GM18909 (cell line): ENCODE results near the gene SUPT20HL1.
"Not testable (repeated sequence)": the region's sequence is repeated elsewhere in the genome, so short reads cannot be mapped to it uniquely, and the experiment has no call there.

Experiments used
- ATAC-seq: cut with Tn5 transposase; IDR thresholded peaks from one replicate; pipeline ENCODE4 v1.9.1; 2021; ENCODE audit warnings: mild to moderate bottlenecking; ENCODE audit not compliant: unreplicated experiment, poor library complexity

The SUPT20HL1 gene

DNA sequence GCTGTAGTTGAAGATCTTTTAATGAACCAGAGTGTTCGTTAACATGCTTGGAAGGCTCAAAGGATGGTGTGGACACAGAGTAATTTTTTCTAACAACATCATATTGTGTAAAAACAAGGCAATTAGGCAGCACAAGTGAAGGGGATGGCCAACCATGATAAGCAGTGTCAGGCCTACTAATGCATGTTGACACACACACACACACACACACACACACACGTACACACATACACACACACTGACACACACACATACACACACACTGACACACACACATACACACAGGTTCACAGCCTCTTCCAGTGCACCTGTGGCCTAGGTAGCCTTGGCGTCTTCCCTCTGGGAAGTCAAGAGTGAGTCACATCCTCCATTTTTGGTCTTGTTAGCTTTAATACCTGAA is at the start of gene SUPT20HL1:
Gene SUPT20HL1 (plus strand): TSS at position 368 of the 400 bp plus-strand sequence. CDS start 2,122 bp downstream, outside the sequence.
- ATAC-seq, result no peak

DNA sequence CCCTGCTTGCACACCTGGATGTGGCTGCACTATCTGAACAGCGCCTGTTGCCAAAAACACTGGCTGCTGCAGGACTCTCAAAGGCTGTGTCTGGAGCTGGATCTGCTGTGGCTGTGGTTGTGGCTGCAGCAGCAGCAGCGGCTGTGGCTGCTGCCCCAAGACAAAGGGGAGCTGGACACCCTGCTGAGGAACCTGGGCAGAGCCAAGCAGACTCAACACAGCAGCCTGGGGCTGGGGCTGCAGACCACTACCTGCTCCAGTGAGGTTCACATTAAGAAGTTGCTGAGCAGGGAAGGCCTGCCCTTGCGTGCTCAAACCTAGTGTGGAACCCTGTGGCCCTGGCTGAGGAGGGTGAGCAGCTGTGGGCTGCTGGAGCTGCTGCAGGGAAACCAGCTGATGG is 49.5 kb upstream of the SUPT20HL1 start:
- not testable (repeated sequence) for ATAC-seq

DNA sequence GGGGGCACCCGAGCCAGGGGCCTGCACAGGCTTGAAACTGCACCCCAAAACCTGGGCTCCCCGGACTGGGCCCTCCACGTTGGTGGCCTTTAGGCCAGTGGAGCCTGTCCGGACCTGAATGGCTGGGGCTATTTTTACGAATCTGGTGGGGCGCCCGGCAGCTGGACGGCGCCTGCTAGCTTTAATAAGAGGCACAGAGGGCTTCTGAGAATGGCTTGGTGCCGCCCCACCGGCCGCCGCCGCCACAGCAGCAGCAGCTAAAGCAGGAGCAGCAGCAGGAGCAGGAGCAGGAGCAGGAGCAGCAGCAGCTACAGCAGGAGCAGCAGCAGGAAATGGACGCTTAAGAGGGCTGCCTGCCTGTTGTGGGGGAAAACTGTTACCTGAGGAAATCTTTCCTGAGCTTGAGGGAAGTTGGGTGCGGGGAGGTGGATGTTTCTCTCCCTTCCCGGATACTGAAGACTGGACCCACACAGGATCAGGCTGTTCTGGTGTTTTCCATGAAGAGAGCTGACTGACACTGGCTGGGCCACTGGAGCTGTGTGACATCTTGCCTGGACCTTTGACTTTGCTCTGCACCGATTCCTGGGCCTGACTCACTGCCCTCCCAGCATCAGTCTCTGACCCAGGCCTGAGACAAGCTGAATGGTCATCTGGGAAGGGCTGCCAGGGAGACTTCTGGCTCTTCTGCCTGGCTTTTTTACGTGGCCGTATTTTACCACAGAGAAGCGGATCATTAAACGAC is 48.8 kb upstream of the SUPT20HL1 start:
- ATAC-seq, result not testable (repeated sequence)

DNA sequence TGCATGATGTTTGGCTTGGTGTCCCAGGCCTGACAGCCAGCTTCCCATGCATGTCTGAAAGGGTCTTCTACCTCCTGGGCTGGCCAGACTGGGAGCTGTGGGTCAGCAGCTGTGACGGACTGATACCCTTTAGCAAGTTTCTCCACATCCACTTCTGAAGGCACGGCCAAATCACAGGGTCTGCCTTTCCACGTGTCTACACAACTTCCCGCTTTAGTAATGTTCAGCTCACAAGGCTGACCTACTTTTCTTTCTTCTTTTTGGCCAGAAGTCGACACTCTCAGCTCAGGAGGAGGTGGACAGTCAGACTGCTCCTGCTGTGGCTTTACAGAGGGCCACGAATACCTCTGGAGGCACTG is 48.2 kb upstream of the SUPT20HL1 start:
- ATAC-seq, result not testable (repeated sequence)

DNA sequence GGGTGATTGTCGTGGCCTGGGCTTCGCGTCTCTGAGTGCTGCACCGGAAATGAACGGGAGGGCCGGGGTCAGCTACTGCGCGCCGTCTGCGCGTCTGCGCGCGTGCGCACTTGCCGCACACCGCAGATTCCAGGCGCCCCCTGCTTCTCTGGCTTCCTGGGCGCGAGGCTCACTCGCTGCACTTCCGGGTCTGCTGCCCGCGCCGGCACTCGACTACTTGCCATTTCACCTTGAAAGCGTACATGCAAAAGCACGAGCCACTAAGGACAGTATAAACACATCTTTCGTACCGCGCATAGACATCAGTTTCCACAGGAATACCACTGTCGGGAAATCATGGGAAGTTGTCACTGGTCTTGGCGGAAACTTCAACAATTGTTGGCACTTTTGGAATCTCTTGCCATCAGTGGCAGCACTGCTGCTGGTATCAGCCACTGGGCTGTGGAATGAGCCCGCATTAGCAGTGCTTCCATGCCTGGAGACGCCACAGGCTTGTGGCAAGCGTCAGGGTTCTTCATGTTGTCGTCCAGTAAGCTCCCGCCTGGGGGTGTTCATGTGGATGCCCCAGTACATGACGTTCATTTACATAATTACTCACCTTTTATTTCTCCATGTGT is 46.3 kb upstream of the SUPT20HL1 start, which contains the start of gene SUPT20HL2:
Gene SUPT20HL2 (minus strand): TSS at position 51 of the 617 bp plus-strand sequence. CDS start 754 bp downstream, outside the sequence.
- ATAC-seq, result no peak

DNA sequence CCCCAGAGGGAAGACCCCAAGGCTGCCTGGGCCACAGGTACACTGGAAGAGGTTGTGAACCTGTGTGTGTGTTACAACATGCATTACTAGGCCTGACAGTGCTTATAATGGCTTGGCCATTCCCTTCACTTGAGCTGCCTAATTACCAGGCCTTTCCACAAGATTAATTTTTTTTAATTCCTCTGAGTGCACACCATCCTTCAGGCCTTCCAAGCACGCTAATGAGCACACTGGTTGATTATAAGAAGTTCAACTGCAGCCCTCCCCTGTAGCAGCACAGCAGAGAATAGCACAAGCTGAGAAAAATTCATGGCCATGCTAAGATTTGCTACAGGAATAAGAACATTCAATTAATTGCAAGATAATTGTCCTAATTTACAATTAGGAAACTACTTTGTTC is 44.3 kb upstream of the SUPT20HL1 start:
- no peak for ATAC-seq

DNA sequence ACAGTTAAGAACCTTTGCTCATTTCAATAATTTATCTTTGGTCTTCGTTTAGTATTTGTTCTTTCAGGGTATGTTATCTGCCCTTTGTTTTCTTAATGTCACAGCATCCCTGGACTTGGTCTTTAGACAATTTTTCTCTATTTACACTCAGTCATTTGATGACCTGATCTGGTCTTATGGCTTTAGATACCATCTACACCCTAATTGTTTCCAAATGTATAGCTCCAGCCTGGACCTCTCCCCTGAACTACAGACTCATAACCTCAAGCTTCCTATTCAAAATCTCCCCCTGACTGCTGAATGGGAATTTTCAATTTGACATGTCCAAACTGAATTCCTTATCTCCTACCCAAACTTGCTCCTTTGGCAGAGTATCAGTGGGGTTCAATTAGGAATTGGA is 42.9 kb upstream of the SUPT20HL1 start:
- no peak for ATAC-seq

DNA sequence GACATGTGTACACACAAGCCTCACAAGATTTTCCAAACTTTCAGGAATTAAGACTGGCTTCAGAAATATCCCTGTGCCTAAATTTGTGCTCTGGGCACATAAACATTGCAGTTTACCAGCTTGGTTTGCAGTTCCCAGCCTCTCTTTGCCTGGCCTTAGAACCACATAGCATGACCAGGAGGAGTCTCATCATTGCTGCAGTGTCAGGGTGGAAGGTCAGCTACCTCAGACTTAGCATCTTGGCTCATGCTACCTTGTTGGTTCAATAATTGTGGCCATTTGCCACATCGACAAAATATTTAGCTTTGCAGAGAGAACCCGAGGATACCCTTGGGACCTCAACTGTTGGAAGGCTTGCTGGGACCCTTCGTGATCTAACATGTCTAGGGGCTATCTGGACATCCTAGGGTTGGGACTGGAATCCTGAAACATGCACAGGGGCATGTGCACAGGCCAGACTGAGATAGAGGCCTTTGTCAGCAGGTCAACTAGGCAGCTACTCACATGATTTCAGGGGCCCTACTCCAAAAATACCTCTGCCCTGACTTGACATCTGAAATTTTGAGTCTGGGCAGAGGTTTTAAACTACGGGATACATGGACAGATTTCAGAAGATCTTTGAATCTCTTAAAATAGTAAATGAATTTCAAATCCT is 38.6 kb upstream of the SUPT20HL1 start:
- no peak for ATAC-seq

DNA sequence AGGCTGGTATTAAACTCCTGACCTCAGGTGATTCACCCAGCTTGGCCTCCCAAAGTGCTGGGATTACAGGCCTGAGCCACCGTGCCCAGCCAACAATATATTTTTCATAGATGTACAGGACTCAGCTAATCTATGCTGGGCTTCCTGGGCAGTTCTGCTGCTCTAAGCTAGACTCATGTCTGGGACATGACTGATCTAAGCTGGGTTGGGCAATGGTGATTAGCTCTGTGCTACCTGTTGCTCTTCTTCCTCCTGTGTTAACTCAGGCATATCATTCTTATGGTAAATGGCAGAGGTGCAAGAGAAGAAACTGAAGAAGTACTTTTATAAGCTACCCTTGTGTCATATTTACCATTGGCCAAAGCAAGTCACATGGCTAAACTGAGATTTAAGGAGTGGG is 35.2 kb upstream of the SUPT20HL1 start:
- ATAC-seq, result no peak

DNA sequence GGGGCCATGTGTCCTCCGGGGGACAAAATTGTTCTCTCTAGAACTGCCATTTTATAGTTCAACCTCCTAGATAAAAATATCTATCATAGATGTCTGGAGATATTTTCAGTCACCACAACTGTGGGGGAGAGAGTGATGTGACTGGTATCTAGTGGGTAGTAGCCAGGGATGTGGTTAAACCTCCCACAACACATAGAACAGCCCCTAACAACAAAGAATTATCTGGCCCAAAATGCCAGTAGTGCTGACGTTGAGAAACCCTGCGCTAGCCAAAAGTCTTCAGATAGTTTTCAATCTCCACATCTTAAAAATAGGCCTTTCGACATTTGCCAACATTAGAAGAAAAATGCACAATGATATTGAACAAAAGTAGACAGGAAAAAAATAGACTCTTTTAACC is 27.6 kb upstream of the SUPT20HL1 start:
- no peak for ATAC-seq

DNA sequence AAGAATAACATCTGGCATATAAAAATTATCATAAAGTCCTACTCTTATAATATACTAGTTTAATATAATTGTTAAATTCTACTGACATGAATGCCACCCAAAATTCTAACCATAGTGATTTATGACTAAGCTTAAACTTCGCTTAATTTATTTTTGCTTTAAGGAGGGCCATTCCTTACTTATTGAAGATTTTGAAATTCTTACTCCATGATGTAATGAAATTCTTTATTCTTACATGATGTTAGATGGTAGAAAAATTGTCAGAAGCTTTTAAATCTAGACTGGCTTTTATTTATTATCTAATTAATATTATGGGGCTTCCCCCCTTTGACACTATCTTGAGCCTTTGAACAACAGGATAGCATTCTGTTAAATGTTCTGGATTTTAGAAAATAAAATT is 27.1 kb upstream of the SUPT20HL1 start:
- ATAC-seq, result no peak

DNA sequence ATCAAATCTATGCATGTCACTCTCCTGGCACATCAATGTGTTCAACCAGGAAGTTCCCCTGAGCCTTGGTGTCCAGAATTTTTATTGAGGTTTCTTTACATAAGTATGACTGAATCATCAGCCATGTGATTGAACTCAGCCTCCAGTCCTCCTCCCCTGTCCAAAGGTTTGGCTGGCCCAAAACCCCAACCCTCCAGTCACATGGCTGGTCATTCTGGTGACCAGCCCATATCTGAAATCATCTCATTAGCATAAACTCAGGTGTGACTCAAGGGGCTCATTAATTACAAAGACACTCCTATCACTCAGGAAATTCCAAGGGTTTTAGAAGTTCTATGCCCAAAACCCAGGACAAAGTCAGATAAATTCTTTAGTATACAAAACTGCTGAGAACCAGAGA is 26.0 kb upstream of the SUPT20HL1 start:
- ATAC-seq, result no peak

DNA sequence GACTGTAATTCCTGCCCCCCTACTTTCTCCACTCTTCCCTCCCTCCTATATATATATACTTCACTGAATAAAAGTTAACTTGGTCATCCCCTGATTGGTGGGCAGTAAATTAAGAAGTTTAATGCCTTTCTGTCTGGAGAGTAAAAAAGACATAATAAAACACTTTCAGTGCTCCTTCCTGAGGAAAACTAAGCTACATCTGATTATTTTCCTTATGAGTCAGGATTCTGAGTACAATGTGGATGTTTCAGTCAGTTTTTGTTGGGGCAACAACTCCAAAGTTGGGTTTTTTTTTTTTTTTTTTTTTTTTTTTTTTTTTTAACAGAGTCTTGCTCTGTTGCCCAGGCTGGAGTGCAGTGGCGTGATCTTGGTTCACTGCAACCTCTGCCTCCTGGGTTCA is 24.6 kb upstream of the SUPT20HL1 start:
- no peak for ATAC-seq

DNA sequence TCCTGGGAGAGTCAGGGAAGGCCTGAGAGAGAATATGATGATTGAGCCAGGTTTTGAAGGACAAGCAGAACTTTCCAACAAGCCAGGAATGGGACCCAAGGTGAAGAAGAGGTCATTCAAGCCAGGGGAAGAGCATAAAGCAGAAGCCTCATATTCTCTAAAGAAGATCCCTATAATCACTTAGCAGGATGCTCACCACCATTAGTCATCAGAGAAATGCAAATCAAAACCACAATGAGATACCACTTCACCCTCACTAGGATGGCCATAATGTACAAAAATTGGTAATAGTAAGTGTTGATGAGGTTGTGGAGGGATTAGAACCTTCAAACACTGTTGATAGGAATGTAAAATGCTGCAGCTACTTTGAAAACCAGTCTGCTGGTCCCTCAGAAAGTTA is 20.5 kb upstream of the SUPT20HL1 start:
- no peak for ATAC-seq

DNA sequence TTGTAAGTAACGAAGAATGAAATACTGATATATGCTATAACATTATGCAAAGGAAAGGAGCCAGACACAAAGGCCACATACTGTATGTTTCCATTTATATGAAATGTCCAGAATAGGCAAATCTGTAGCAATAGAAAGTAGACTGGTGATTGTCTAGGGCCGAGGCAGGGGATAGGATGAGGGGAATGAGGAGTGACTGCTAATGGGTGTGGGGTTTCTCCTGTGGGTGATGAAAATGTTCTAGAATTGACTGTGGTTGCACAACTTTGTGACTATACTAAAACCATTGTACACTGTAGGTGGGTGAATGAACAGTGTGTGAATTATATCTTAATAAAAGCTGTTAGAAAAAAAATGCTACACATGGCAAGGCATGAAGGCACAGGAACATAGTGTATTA is 19.9 kb upstream of the SUPT20HL1 start:
- no peak for ATAC-seq

DNA sequence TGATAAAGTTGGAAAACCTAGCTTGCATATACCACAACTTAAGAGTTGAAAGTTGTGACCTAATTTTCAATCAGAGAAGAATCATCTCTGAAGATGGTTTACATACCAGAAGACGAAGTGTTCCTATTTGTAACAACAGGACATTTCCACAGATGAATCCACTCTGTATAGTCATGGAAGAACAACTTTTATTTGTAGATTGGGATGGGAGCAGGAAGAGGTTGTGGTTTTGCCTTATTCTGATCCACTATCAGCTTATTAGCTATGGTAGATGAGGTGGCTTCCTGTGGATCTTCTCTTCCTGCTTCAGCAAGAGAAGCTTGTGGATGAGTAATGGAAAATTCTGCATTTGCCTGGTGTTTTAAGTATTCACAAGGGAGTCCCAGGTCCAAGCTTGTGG is 18.6 kb upstream of the SUPT20HL1 start:
- no peak for ATAC-seq

DNA sequence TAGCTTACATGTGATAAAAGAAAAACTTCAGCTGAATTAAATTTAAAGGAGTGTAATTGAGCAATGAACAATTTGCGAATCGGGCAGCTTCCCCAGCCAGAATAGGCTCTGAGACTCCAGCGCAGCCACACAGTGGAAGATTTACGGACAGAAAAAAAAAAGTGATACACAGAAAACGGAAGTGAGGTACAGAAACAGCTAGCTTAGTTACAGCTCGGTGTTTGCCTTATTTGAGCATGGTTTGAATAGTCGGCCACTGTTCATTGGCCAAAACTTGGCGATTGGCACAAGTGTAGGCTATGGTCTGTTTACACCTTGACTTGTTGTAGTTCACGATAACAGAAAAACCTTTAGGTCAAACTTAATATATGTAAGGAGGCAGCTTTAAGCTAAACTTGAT is 16.7 kb upstream of the SUPT20HL1 start:
- ATAC-seq, result peak; percentile 94

DNA sequence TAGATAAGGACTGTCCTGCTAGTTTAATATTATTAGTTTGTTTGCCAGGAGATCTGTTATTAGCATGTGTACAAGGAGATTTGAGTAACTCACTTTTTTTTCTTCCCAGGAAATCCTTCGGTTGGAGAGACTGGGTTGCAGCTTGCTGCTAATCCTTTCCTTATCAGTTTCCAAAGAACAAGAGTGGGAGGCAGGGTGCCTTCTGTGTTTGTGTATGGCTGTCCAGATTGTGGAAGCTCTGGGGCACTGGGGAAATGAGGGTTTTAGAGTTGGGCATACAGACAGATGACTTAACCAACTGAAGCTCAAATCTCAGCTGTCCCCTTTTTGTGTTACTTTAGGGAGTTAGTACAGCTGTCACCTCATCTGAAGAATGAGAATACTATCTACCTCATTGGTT is 12.6 kb upstream of the SUPT20HL1 start:
- no peak for ATAC-seq

DNA sequence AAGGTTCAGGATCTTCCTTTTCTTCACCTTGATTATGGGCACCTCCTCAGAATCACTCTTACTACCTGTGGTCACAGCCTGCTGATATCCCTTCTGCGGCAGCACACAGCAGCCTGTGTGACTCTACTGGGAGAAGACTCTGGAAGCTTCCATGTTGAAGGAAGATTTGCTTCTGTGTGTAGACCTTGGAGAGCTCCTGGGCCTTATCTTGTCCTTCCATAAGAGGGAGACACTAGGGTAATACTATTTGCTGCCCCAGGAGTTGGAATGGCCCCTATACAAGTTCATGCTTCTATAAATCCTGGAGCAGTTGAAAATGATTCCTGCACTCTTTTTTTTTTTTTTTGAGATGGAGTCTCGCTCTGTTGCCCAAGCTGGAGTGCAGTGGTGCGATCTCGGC is 10.2 kb upstream of the SUPT20HL1 start:
- no peak for ATAC-seq

DNA sequence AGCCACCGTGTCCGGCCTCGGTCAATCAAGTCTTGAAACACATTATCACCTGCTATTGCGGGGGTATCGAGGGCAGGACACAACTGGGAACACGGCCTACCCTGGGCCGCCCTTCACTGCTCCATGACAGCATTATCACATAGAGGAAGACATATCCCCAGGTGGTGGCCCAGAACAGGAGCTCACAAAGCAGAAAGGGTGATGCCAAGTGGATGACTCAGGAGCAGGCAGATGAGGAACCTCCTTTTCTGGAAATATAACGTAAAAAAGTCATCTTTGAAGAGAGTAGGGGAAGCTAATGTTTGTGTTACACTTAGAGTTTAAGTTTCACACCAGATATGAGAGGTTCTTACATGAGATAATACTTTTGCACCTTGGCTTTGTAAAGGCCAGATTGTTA is 5.3 kb upstream of the SUPT20HL1 start:
- ATAC-seq, result no peak

DNA sequence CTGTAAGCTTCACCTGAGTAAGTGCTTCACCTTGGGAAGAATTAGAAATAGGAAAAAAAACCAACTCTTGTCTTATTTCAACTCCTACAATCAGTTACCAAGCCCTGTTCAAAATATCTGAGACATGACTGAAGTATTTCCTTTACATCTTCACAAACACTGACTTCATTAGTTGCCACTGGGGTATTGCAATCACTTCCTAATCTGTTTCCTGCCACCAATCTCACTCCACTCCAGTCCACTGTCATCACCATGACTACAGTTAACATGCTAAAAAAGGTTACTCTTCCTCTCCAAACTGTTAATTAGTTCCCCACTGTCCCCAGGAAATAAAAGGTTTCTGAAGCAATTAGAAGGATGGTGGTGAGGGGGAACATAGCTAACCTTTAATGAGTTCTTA is 3.3 kb upstream of the SUPT20HL1 start:
- no peak for ATAC-seq
